ENCODE data around the gene DCTN3.

DCTN3 gene

GRCh38 chr9:34582787-34583186 is 37.5 kb downstream of the DCTN3 start:
- H3K9me3 ChIP-seq, result no peaks in the 10 kb centered on the region
- peaks cover 0 to 99% of the 10 kb centered on the region in 2 donors for H3K27me3 ChIP-seq
- no peak overlapping the region for H3K27ac ChIP-seq
- no peak for DNase-seq
- no peak overlapping the region for H3K4me3 ChIP-seq
- H3K36me3 ChIP-seq, result no peaks in the 10 kb centered on the region
- peaks cover 0 to 10% (median 8%) of the 10 kb centered on the region in 4 donors for H3K4me1 ChIP-seq
- TF ChIP-seq, protein P1, sequence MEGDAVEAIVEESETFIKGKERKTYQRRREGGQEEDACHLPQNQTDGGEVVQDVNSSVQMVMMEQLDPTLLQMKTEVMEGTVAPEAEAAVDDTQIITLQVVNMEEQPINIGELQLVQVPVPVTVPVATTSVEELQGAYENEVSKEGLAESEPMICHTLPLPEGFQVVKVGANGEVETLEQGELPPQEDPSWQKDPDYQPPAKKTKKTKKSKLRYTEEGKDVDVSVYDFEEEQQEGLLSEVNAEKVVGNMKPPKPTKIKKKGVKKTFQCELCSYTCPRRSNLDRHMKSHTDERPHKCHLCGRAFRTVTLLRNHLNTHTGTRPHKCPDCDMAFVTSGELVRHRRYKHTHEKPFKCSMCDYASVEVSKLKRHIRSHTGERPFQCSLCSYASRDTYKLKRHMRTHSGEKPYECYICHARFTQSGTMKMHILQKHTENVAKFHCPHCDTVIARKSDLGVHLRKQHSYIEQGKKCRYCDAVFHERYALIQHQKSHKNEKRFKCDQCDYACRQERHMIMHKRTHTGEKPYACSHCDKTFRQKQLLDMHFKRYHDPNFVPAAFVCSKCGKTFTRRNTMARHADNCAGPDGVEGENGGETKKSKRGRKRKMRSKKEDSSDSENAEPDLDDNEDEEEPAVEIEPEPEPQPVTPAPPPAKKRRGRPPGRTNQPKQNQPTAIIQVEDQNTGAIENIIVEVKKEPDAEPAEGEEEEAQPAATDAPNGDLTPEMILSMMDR (IDR thresholded peaks at IDR 0.05), result no peak
- intact Hi-C loops (cut with DNase I; ENCODE audit: low total_unique reads), result no loop called here

DNA sequence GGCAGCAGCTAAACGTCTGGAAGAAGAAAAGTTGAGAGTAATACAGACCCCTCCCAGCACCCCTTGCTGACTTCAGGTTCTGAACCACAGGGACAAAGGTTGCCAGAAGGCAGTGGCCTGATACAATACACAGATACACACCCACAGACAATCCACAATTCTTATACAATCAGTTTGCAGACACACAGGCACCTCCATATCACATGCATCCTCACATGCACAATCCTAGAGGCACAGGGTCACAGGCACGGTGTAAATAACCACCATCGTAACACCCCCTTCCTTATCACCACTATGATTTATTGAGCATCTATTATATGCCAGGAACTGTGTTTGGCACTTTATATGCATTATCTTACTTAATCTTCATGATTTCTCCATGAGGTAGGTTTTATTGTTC is 39.0 kb downstream of the DCTN3 start:
- no peaks in the 10 kb centered on the region for H3K36me3 ChIP-seq
- H3K9me3 ChIP-seq, result no peaks in the 10 kb centered on the region
- DNase-seq, result no peak
- peaks cover 0 to 99% of the 10 kb centered on the region in 2 donors for H3K27me3 ChIP-seq
- peaks cover 0 to 13% (median 11%) of the 10 kb centered on the region in 4 donors for H3K4me1 ChIP-seq
- H3K4me3 ChIP-seq, result no peak overlapping the region
- H3K27ac ChIP-seq, result no peak overlapping the region
- TF ChIP-seq, protein P1 (IDR thresholded peaks at IDR 0.05), result no peak
- intact Hi-C loops (cut with DNase I; ENCODE audit: low total_unique reads), result no loop called here

- H3K4me1 ChIP-seq, result peaks cover 0 to 13% (median 11%) of the 10 kb centered on the region in 4 donors
- TF ChIP-seq, protein P1 (IDR thresholded peaks at IDR 0.05), result no peak
- no peak for DNase-seq
- no peaks in the 10 kb centered on the region for H3K9me3 ChIP-seq
- intact Hi-C loops (cut with DNase I; ENCODE audit: low total_unique reads), result no loop called here
- no peak overlapping the region for H3K4me3 ChIP-seq
- H3K36me3 ChIP-seq, result no peaks in the 10 kb centered on the region
- peaks cover 0 to 98% of the 10 kb centered on the region in 2 donors for H3K27me3 ChIP-seq
- H3K27ac ChIP-seq, result no peak overlapping the region
Observed at GRCh38 chr9:34580358-34580757, 39.9 kb downstream of the DCTN3 start.

DNA sequence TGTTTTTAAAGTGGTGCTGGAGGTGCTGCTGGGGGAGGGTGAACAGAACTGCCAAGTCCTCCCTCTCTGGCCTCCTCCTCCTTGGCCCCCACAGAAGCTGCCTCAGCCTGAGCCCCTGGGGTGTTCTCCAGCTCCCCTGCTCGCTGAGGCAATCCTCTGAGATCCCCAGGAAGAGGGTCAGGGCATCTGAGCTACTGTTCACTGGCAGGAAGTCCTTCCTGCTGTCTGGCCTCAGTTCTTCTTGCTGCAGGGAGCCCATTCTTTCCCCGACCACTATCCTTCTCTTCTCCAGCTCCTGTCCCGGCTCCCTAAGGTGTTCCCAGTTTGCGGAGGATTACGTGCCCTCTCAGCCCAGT is 40.5 kb downstream of the DCTN3 start:
- Histone ChIP-seq H3K36me3 (no peaks in the 10 kb centered on the region), H3K4me3 (no peak overlapping the region), H3K27me3 (peaks cover 0 to 97% of the 10 kb centered on the region in 2 donors), H3K4me1 (peaks cover 0 to 13% (median 11%) of the 10 kb centered on the region in 4 donors), H3K27ac (no peak overlapping the region), H3K9me3 (no peaks in the 10 kb centered on the region)
- intact Hi-C loops (cut with DNase I; ENCODE audit: low total_unique reads), result no loop called here
- no peak for DNase-seq
- TF ChIP-seq, protein P1 (IDR thresholded peaks at IDR 0.05), result no peak

- Histone ChIP-seq H3K9me3 (no peaks in the 10 kb centered on the region), H3K4me3 (no peak overlapping the region), H3K27ac (no peak overlapping the region), H3K36me3 (no peaks in the 10 kb centered on the region), H3K27me3 (peaks cover 0 to 97% of the 10 kb centered on the region in 2 donors), H3K4me1 (peaks cover 0 to 13% (median 11%) of the 10 kb centered on the region in 4 donors)
- intact Hi-C loops (cut with DNase I; ENCODE audit: low total_unique reads), result no loop called here
- TF ChIP-seq, protein P1 (IDR thresholded peaks at IDR 0.05), result no peak
- no peak for DNase-seq
Observed at GRCh38 chr9:34579104-34579807, 41.0 kb downstream of the DCTN3 start.

All from tibial artery (tissue), 4 donors.